Kidney epithelial cell (primary cell): ENCODE measurements around the gene TMEM132D. TPM values are rescaled to one million over a fixed set of nuclear protein-coding genes. Genes with fewer than 3 reads are reported as not detected.

ENCODE experiments used
- DNase-seq: peaks from one replicate; pipeline ENCODE4 v3.0.0-alpha.2; 2010; ENCODE audit warnings: low read depth
- H3K27me3 ChIP-seq: 2 replicates; pipeline ENCODE4 v1.6.0; 2011; ENCODE audit warnings: low read length; ENCODE audit not compliant: control insufficient read depth, insufficient read depth
- H3K36me3 ChIP-seq: 2 replicates; pipeline ENCODE4 v1.5.1; 2011; ENCODE audit warnings: low read length; ENCODE audit not compliant: control insufficient read depth, insufficient read depth
- H3K4me3 ChIP-seq: 2 replicates; pipeline ENCODE4 v1.5.1; 2011; ENCODE audit warnings: low read depth, mild to moderate bottlenecking, control low read depth, low read length
- total RNA-seq: library from RNA; depleted of rRNA; stranded (reverse); fragments of >200 nt; gene quantifications from 2 replicates; pipeline ENCODE4 v1.2.3, GENCODE V29; 2015
- TF ChIP-seq, protein P1 (sequence below): IDR thresholded peaks from 2 replicates; pipeline ENCODE4 v1.5.1; 2011; ENCODE audit warnings: mild to moderate bottlenecking, moderate library complexity, low read length, control low read depth, inconsistent platforms; ENCODE audit not compliant: insufficient read depth, poor library complexity, severe bottlenecking

The TMEM132D gene
- total RNA-seq, 1 donor from 2014 or later = 6.4 TPM

DNA sequence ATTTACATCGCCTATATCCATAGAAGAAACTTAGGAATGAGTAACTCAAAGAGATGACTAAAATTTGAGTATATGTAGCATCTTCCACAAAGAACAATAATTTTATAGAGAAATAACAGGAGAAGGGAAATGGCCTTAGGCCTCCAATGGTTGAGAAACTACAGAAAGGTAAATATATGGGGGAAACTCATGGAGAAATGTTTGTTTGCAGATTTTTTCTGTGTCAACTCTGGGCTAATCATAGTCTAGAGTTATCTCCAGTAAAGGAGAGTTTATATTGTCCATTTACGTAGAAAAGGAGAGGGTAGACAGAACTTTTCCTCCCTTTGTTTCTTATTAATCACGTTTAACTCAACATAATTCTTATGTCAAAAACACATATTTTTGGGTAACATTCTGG lies 806.4 kb downstream of the TMEM132D start:
- H3K27me3 ChIP-seq = no peaks in the 10 kb centered on the region
- TF ChIP-seq, protein P1, sequence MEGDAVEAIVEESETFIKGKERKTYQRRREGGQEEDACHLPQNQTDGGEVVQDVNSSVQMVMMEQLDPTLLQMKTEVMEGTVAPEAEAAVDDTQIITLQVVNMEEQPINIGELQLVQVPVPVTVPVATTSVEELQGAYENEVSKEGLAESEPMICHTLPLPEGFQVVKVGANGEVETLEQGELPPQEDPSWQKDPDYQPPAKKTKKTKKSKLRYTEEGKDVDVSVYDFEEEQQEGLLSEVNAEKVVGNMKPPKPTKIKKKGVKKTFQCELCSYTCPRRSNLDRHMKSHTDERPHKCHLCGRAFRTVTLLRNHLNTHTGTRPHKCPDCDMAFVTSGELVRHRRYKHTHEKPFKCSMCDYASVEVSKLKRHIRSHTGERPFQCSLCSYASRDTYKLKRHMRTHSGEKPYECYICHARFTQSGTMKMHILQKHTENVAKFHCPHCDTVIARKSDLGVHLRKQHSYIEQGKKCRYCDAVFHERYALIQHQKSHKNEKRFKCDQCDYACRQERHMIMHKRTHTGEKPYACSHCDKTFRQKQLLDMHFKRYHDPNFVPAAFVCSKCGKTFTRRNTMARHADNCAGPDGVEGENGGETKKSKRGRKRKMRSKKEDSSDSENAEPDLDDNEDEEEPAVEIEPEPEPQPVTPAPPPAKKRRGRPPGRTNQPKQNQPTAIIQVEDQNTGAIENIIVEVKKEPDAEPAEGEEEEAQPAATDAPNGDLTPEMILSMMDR = no peak
- no peak for DNase-seq
- no peak overlapping the region for H3K4me3 ChIP-seq
- no peaks in the 10 kb centered on the region for H3K36me3 ChIP-seq

DNA sequence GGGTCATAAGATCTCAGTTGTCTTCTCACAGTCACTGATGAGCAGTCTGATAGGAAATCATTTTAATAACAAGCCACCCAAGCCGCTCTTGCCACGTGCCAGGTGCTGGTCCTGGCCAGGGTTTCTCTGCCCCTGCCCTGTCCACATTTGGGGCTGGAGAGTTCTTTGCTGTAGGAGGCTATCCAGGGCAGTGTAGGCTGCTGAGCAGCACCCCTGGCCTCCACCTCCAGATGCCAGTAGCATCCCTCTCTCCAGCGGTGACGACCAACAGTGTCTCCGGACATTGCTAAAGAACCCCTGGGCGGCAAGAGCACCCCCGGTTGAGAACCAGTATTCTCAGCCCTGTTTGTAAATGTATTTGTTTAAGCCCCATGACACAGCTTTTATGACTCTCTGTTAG lies 806.9 kb downstream of the TMEM132D start:
- DNase-seq = no peak
- Histone ChIP-seq H3K27me3 (no peaks in the 10 kb centered on the region), H3K36me3 (no peaks in the 10 kb centered on the region), H3K4me3 (no peak overlapping the region)
- TF ChIP-seq, protein P1 = no peak

DNA sequence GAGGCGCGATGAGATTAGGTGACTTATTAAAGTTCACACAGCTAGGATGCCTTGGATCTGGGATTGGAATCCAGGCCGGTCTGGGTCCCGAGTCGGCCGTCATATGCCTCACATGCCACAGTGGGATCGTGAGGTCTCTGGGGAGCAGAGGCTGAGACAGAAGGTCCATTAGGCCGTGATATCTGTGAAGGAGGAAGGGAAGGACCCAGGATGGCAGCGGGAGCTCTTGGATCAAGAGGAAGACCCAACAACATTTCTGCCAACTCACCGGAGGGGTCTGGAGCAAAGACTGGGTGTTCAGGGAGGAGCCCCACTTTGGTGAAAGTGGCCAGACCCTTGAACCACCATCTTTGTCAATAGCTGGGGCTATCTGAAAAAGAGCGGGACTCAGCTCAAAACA lies 807.6 kb downstream of the TMEM132D start:
- no peaks in the 10 kb centered on the region for H3K36me3 ChIP-seq
- H3K4me3 ChIP-seq = no peak overlapping the region
- TF ChIP-seq, protein P1 = no peak
- no peak for DNase-seq
- no peaks in the 10 kb centered on the region for H3K27me3 ChIP-seq

DNA sequence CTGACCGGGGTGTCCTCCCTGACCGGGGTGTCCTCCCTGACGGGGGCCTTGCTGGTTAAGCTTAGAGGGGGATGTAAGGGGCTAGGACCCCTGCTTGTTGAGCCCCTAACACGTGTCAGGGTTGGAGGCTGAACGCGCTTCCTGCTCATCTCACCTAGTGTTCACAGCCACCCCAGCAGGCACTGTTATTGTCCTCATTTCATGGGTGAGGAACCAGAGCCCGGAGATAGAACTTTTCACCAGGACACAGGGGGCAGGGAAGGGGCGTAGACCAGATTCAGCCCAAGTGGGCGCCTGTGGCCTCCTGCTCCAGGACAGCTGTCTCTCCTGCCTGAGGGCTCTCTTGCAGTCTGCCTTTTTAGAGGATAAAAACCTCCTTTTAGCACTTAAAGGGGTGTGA lies 814.2 kb downstream of the TMEM132D start:
- TF ChIP-seq, protein P1 = no peak
- no peak for DNase-seq
- H3K36me3 ChIP-seq = no peaks in the 10 kb centered on the region
- H3K27me3 ChIP-seq = no peaks in the 10 kb centered on the region
- H3K4me3 ChIP-seq = no peak overlapping the region

DNA sequence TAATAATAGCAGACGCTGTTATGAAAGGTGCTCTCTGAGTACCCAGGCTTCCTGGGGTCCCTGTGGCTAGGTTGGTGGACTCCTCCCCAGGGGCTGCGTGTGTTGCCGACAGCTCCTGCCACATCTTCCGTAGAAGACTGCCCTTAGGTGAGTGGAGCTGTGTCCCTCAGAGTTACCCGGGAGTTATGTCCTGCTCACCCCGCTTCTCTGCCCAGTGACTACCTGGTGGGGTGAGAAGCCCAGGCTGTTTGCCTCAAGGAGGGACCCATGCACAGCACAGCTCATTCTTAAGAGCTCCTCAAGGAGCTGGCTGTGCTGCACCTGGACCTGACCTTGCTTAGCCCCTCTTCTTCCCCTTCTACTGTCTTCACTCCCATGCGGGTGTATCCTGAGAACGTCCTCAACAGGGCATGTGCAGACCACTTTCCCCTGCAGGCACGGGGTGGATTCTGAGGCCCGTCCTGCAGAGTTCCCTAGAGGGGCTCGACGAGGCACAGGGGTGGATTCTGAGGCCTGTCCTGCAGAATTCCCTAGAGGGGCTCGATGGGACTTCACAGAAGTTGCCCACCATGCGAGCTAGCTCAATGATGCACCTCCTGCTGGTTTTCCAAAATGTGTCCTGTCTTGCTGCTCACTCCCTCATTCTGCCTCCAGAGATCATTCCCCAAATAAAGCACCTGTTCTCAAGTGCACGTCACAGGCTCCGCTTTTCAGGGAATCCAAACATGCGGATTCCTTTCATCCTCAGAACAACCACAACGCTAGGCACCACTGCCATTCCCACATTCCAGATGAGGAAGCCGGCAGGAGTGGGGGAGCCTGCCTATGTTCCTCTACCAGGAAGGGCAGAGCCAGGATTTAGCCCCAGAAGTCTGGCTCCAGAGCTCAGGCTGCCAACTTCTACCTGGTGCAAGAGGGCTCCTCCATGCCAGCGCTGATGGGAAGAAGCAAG lies 818.7 kb downstream of the TMEM132D start:
- H3K36me3 ChIP-seq = no peaks in the 10 kb centered on the region
- DNase-seq = no peak
- no peaks in the 10 kb centered on the region for H3K27me3 ChIP-seq
- H3K4me3 ChIP-seq = no peak overlapping the region
- TF ChIP-seq, protein P1 = no peak
